SHP77 treated with DMSO at 0.1 percent for 48 hours (cell line): ENCODE data around the gene HLA-DPB1.
"Not testable (repeated sequence)": the region's sequence is repeated elsewhere in the genome, so short reads cannot be mapped to it uniquely, and the experiment has no call there.

ENCODE experiments used
- DNase-seq: peaks from one replicate; lab custom pipeline; 2025; lab: John Stamatoyannopoulos, UW

Gene HLA-DPB1

GRCh38 chr6:33071569-33071968 lies 4.2 kb upstream of the HLA-DPB1 start:
- DNase-seq, result no peak

- DNase-seq, result no peak
Observed at GRCh38 chr6:33072508-33073100, 3.2 kb upstream of the HLA-DPB1 start.

- DNase-seq, result no peak
Observed at GRCh38 chr6:33073431-33073871, 2.3 kb upstream of the HLA-DPB1 start, which contains the start of gene HLA-DPA1. Gene HLA-DPA1 (minus strand): TSS chr6:33073649.

- DNase-seq, result no peak
Observed at GRCh38 chr6:33075208-33075567, 602 bp upstream of the HLA-DPB1 start.

GRCh38 chr6:33076406-33076934 lies 680 bp downstream of the HLA-DPB1 start:
- no peak for DNase-seq

- no peak for DNase-seq
Observed at GRCh38 chr6:33077908-33078307, 2.1 kb downstream of the HLA-DPB1 start.

GRCh38 chr6:33078442-33078841 lies 2.7 kb downstream of the HLA-DPB1 start:
- DNase-seq, result no peak

GRCh38 chr6:33078919-33079521 lies 3.2 kb downstream of the HLA-DPB1 start:
- no peak for DNase-seq

- DNase-seq, result no peak
Observed at GRCh38 chr6:33079580-33079979, 3.8 kb downstream of the HLA-DPB1 start.

- no peak for DNase-seq
Observed at GRCh38 chr6:33080127-33081089, 4.6 kb downstream of the HLA-DPB1 start.

- DNase-seq, result no peak
Observed at GRCh38 chr6:33081098-33081824, 5.5 kb downstream of the HLA-DPB1 start.

- DNase-seq, result no peak
Observed at GRCh38 chr6:33082702-33083101, 6.9 kb downstream of the HLA-DPB1 start.

GRCh38 chr6:33085627-33086026 lies 9.8 kb downstream of the HLA-DPB1 start:
- DNase-seq, result no peak

GRCh38 chr6:33088258-33088930 lies 12.6 kb downstream of the HLA-DPB1 start:
- no peak for DNase-seq

GRCh38 chr6:33088931-33089620 lies 13.3 kb downstream of the HLA-DPB1 start:
- no peak for DNase-seq

GRCh38 chr6:33091957-33092356 lies 16.2 kb downstream of the HLA-DPB1 start:
- DNase-seq, result no peak

GRCh38 chr6:33092385-33092784 lies 16.6 kb downstream of the HLA-DPB1 start:
- no peak for DNase-seq

- DNase-seq, result no peak
Observed at GRCh38 chr6:33093855-33094254, 18.1 kb downstream of the HLA-DPB1 start.

GRCh38 chr6:33095681-33096080 lies 19.9 kb downstream of the HLA-DPB1 start:
- DNase-seq, result no peak

- DNase-seq, result not testable (repeated sequence)
Observed at GRCh38 chr6:33101121-33101737, 25.4 kb downstream of the HLA-DPB1 start.
